Hepatocyte (in vitro differentiated cells): ENCODE measurements around the gene PRCD. TPM values are rescaled to one million over a fixed set of nuclear protein-coding genes. Genes with fewer than 3 reads are reported as not detected.

Experiments
- DNase-seq: peaks from one replicate; pipeline ENCODE4 v3.0.0-alpha.2; 2016; ENCODE audit warnings: low spot score
- H2AFZ ChIP-seq: fragments of 200-600 bp; sonication (generic); 2 replicates; pipeline ENCODE4 v1.6.0; 2016; ENCODE audit warnings: antibody characterized with exemption, mild to moderate bottlenecking
- H3K27ac ChIP-seq: fragments of 200-600 bp; sonication (generic); 2 replicates; pipeline ENCODE4 v1.5.1; 2016; ENCODE audit warnings: mild to moderate bottlenecking
- H3K27me3 ChIP-seq: fragments of 200-600 bp; sonication (generic); 2 replicates; pipeline ENCODE4 v1.6.1; 2016
- H3K36me3 ChIP-seq: fragments of 200-600 bp; sonication (generic); replicated peaks from 2 replicates; pipeline ENCODE4 v1.5.1; 2016; ENCODE audit warnings: low read depth; ENCODE audit not compliant: insufficient read depth
- H3K4me1 ChIP-seq: fragments of 200-600 bp; sonication (generic); 2 replicates; pipeline ENCODE4 v1.5.1; 2016; ENCODE audit warnings: mild to moderate bottlenecking, moderate library complexity; ENCODE audit not compliant: insufficient read depth
- H3K4me2 ChIP-seq: fragments of 200-600 bp; sonication (generic); 2 replicates; pipeline ENCODE4 v1.6.0; 2016
- H3K4me3 ChIP-seq: fragments of 200-600 bp; sonication (generic); 2 replicates; pipeline ENCODE4 v1.5.1; 2016; ENCODE audit warnings: mild to moderate bottlenecking
- H3K79me2 ChIP-seq: fragments of 200-600 bp; sonication (generic); 2 replicates; pipeline ENCODE4 v1.6.0; 2017; ENCODE audit warnings: mild to moderate bottlenecking
- H3K9me2 ChIP-seq: fragments of 200-600 bp; sonication (generic); replicated peaks from 2 replicates; pipeline ENCODE4 v1.6.0; 2017; ENCODE audit warnings: mild to moderate bottlenecking; ENCODE audit not compliant: insufficient read depth
- H3K9me3 ChIP-seq: fragments of 200-600 bp; sonication (generic); 2 replicates; pipeline ENCODE4 v1.5.1; 2016; ENCODE audit warnings: low read depth, mild to moderate bottlenecking
- H4K20me1 ChIP-seq: fragments of 200-600 bp; sonication (generic); 2 replicates; pipeline ENCODE4 v1.6.0; 2016; ENCODE audit warnings: mild to moderate bottlenecking; ENCODE audit not compliant: insufficient read depth, poor library complexity, severe bottlenecking
- CTCF ChIP-seq: fragments of 200-600 bp; sonication (generic); IDR thresholded peaks from 2 replicates; pipeline ENCODE4 v1.5.1; 2016; ENCODE audit warnings: antibody characterized with exemption, mild to moderate bottlenecking; ENCODE audit not compliant: poor library complexity
- EZH2 ChIP-seq: fragments of 200-600 bp; sonication (generic); IDR thresholded peaks from 2 replicates; pipeline ENCODE4 v1.6.1; 2016; ENCODE audit warnings: antibody characterized with exemption, mild to moderate bottlenecking, borderline replicate concordance
- EZH2phosphoT487 ChIP-seq: fragments of 200-600 bp; sonication (generic); IDR thresholded peaks from one replicate; pipeline ENCODE4 v1.6.1; 2018; ENCODE audit warnings: antibody characterized with exemption, mild to moderate bottlenecking, low read depth, moderate library complexity; ENCODE audit not compliant: unreplicated experiment, severe bottlenecking
- WGBS: methylation state at CpG from one replicate; pipeline ENCODE4 v1.1.6; 2016; ENCODE audit warnings: low lambda C conversion rate; ENCODE audit errors: missing lambda C conversion rate; 5-methylcytosine and 5-hydroxymethylcytosine counted together
- polyA plus RNA-seq: library from polyadenylated mRNA; unstranded; fragments of >200 nt; fragmentation: Nextera tagmentation; extraction: Ambion mirVana; gene quantifications from 2 replicates; pipeline ENCODE4 v1.2.1, GENCODE V29; 2016
- total RNA-seq: library from RNA; depleted of rRNA; stranded (reverse); fragments of >200 nt; gene quantifications from 2 replicates; pipeline ENCODE4 v1.2.3, GENCODE V29; 2014

Gene PRCD
- total and polyA plus RNA-seq, 2 experiments from 2014 or later = 2.0 to 10.2 TPM

- Histone ChIP-seq H3K9me3 (no peaks in the 10 kb centered on the region), H3K4me2 (peak overlapping the region; percentile 66), H3K4me3 (no peak overlapping the region), H3K9me2 (no peaks in the 10 kb centered on the region), H3K27ac (peak overlapping the region; percentile 60), H3K4me1 (peaks cover 54% of the 10 kb centered on the region), H3K27me3 (no peaks in the 10 kb centered on the region), H4K20me1 (no peaks in the 10 kb centered on the region), H3K79me2 (no peaks in the 10 kb centered on the region), H2AFZ (no peak overlapping the region), H3K36me3 (no peaks in the 10 kb centered on the region)
- whole genome bisulfite sequencing = 70% methylated on average over 22 of the region's 24 CpGs
- TF ChIP-seq EZH2phosphoT487 = no peak
- TF ChIP-seq CTCF = no peak
- TF ChIP-seq EZH2 = no peak
- no peak for DNase-seq
Measured at GRCh38 chr17:76544546-76545365, 4.9 kb downstream of the PRCD start.

- H3K27ac ChIP-seq = no peak overlapping the region
- H4K20me1 ChIP-seq = no peaks in the 10 kb centered on the region
- H3K79me2 ChIP-seq = no peaks in the 10 kb centered on the region
- H3K4me1 ChIP-seq = peaks cover 54% of the 10 kb centered on the region
- no peaks in the 10 kb centered on the region for H3K9me2 ChIP-seq
- 78% methylated on average over 13 of the region's 13 CpGs for WGBS
- no peaks in the 10 kb centered on the region for H3K9me3 ChIP-seq
- H3K4me3 ChIP-seq = no peak overlapping the region
- no peaks in the 10 kb centered on the region for H3K36me3 ChIP-seq
- no peak overlapping the region for H2AFZ ChIP-seq
- TF ChIP-seq EZH2 (no peak), CTCF (no peak), EZH2phosphoT487 (no peak)
- no peak for DNase-seq
- no peaks in the 10 kb centered on the region for H3K27me3 ChIP-seq
- no peak overlapping the region for H3K4me2 ChIP-seq
Measured at GRCh38 chr17:76545918-76546555, 6.2 kb downstream of the PRCD start.

- no peaks in the 10 kb centered on the region for H3K36me3 ChIP-seq
- H3K4me2 ChIP-seq = peak overlapping the region; percentile 40
- TF ChIP-seq EZH2phosphoT487 = no peak
- TF ChIP-seq CTCF = no peak
- TF ChIP-seq EZH2 = no peak
- H3K4me1 ChIP-seq = peaks cover 55% of the 10 kb centered on the region
- H3K27me3 ChIP-seq = no peaks in the 10 kb centered on the region
- no peaks in the 10 kb centered on the region for H3K79me2 ChIP-seq
- no peak for DNase-seq
- no peaks in the 10 kb centered on the region for H3K9me2 ChIP-seq
- H3K9me3 ChIP-seq = no peaks in the 10 kb centered on the region
- H3K4me3 ChIP-seq = no peak overlapping the region
- no peaks in the 10 kb centered on the region for H4K20me1 ChIP-seq
- H2AFZ ChIP-seq = no peak overlapping the region
- WGBS = 63% methylated on average over 11 of the region's 11 CpGs
- no peak overlapping the region for H3K27ac ChIP-seq
Measured at GRCh38 chr17:76546556-76547182, 6.8 kb downstream of the PRCD start.
